ENCODE results near the gene R3HDML. TPM values are rescaled to one million over a fixed set of nuclear protein-coding genes. Genes with fewer than 3 reads are reported as not detected.

R3HDML gene
- total RNA-seq, 4 donors from 2014 or later = not detected

- intact Hi-C loops (cut with DNase I) = no loop called here
- H3K27me3 ChIP-seq = no peaks in the 10 kb centered on the region
- H3K36me3 ChIP-seq = no peaks in the 10 kb centered on the region
- DNase-seq (ENCODE audit: extremely low spot score) = no peak
- H3K27ac ChIP-seq (replicated peaks in 1 of 4) = no peak overlapping the region
- no peaks in the 10 kb centered on the region for H3K9me3 ChIP-seq
- 91% methylated on average over 6 of the region's 6 CpGs for WGBS
- no peak overlapping the region for H3K4me3 ChIP-seq
- TF ChIP-seq CTCF (IDR thresholded peaks at IDR 0.05) (no peak), POLR2A (IDR thresholded peaks at IDR 0.05; ENCODE audit: low read depth) (no peak), POLR2AphosphoS5 (IDR thresholded peaks at IDR 0.05) (no peak), EP300 (IDR thresholded peaks at IDR 0.05) (no peak)
- no peaks in the 10 kb centered on the region for H3K4me1 ChIP-seq
Measured at GRCh38 chr20:44364780-44365179, 27.9 kb downstream of the R3HDML start.

GRCh38 chr20:44367746-44368145, 30.9 kb downstream of the R3HDML start:
- Histone ChIP-seq H3K27ac (replicated peaks in 1 of 4) (no peak overlapping the region), H3K4me1 (no peaks in the 10 kb centered on the region), H3K9me3 (no peaks in the 10 kb centered on the region), H3K27me3 (no peaks in the 10 kb centered on the region), H3K4me3 (no peak overlapping the region), H3K36me3 (no peaks in the 10 kb centered on the region)
- 98% methylated on average over 6 of the region's 6 CpGs for WGBS
- TF ChIP-seq CTCF (IDR thresholded peaks at IDR 0.05) (no peak), POLR2A (IDR thresholded peaks at IDR 0.05; ENCODE audit: low read depth) (no peak), EP300 (IDR thresholded peaks at IDR 0.05) (no peak), POLR2AphosphoS5 (IDR thresholded peaks at IDR 0.05) (no peak)
- no peak for DNase-seq (ENCODE audit: extremely low spot score)
- intact Hi-C loops (cut with DNase I) = no loop called here

- Histone ChIP-seq H3K36me3 (no peaks in the 10 kb centered on the region), H3K27me3 (no peaks in the 10 kb centered on the region), H3K4me3 (no peak overlapping the region), H3K27ac (replicated peaks in 1 of 4) (no peak overlapping the region), H3K4me1 (no peaks in the 10 kb centered on the region), H3K9me3 (no peaks in the 10 kb centered on the region)
- intact Hi-C loops (cut with DNase I) = no loop called here
- TF ChIP-seq POLR2A (IDR thresholded peaks at IDR 0.05; ENCODE audit: low read depth) (no peak), EP300 (IDR thresholded peaks at IDR 0.05) (no peak), POLR2AphosphoS5 (IDR thresholded peaks at IDR 0.05) (no peak), CTCF (IDR thresholded peaks at IDR 0.05) (no peak)
- no peak for DNase-seq (ENCODE audit: extremely low spot score)
- 78% methylated on average over 6 of the region's 9 CpGs for WGBS
Measured at GRCh38 chr20:44370639-44371218, 33.9 kb downstream of the R3HDML start.

GRCh38 chr20:44382641-44383040, 45.8 kb downstream of the R3HDML start:
- Histone ChIP-seq H3K4me3 (no peak overlapping the region), H3K9me3 (no peaks in the 10 kb centered on the region), H3K27ac (replicated peaks in 1 of 4) (no peak overlapping the region), H3K4me1 (no peaks in the 10 kb centered on the region), H3K36me3 (no peaks in the 10 kb centered on the region), H3K27me3 (peaks cover 0 to 58% (median 0%) of the 10 kb centered on the region in 4 donors)
- no peak for TF ChIP-seq POLR2A (IDR thresholded peaks at IDR 0.05; ENCODE audit: low read depth)
- no peak for TF ChIP-seq CTCF (IDR thresholded peaks at IDR 0.05)
- no peak for TF ChIP-seq EP300 (IDR thresholded peaks at IDR 0.05)
- TF ChIP-seq POLR2AphosphoS5 (IDR thresholded peaks at IDR 0.05) = no peak
- 45% methylated on average over 2 of the region's 2 CpGs for WGBS
- DNase-seq (ENCODE audit: extremely low spot score) = no peak
- intact Hi-C loops (cut with DNase I) = loop anchor here (10.0 kb wide), 4 partner anchors 132 to 352 kb away; partner anchors contain the start of gene OSER1
